Measurements from ENCODE around the gene NR3C1.

The NR3C1 gene

GRCh38 chr5:143409926-143410325 is 6.4 kb upstream of the NR3C1 start:
- no peaks in the 10 kb centered on the region for H3K9me3 ChIP-seq (ENCODE audit: control insufficient read depth, insufficient read depth, low read length)
- H3K9ac ChIP-seq (ENCODE audit: low read depth, low read length) = no peak overlapping the region; the same call in 1 of the 2 replicates
- peaks cover 6% of the 10 kb centered on the region for H3K4me1 ChIP-seq (ENCODE audit: insufficient read depth, low read length)
- no peaks in the 10 kb centered on the region for H3K36me3 ChIP-seq (ENCODE audit: insufficient read depth, low read length)

GRCh38 chr5:143406408-143406807 is 2.9 kb upstream of the NR3C1 start:
- Histone ChIP-seq H3K36me3 (ENCODE audit: insufficient read depth, low read length) (no peaks in the 10 kb centered on the region), H3K4me1 (ENCODE audit: insufficient read depth, low read length) (no peaks in the 10 kb centered on the region; the same call in 1 of the 2 replicates), H3K9ac (ENCODE audit: low read depth, low read length) (0 out of 2 replicates have a peak overlapping the region, but pooled peaks have one; percentile 89), H3K9me3 (ENCODE audit: control insufficient read depth, insufficient read depth, low read length) (no peaks in the 10 kb centered on the region)

- peak overlapping the region; percentile 89 for H3K9ac ChIP-seq (ENCODE audit: low read depth, low read length)
- no peaks in the 10 kb centered on the region for H3K36me3 ChIP-seq (ENCODE audit: insufficient read depth, low read length)
- H3K4me1 ChIP-seq (ENCODE audit: insufficient read depth, low read length) = peaks cover 4% of the 10 kb centered on the region; the same call in 1 of the 2 replicates
- no peaks in the 10 kb centered on the region for H3K9me3 ChIP-seq (ENCODE audit: control insufficient read depth, insufficient read depth, low read length)
These were observed 2.3 kb upstream of the NR3C1 start for GRCh38 chr5:143405849-143406098.

- Histone ChIP-seq H3K9me3 (ENCODE audit: control insufficient read depth, insufficient read depth, low read length) (no peaks in the 10 kb centered on the region), H3K36me3 (ENCODE audit: insufficient read depth, low read length) (no peaks in the 10 kb centered on the region), H3K9ac (ENCODE audit: low read depth, low read length) (peak overlapping the region; percentile 89), H3K4me1 (ENCODE audit: insufficient read depth, low read length) (peaks cover 9% of the 10 kb centered on the region; the same call in 1 of the 2 replicates)
These were observed 1.8 kb upstream of the NR3C1 start for GRCh38 chr5:143405063-143405848.

- Histone ChIP-seq H3K36me3 (ENCODE audit: insufficient read depth, low read length) (no peaks in the 10 kb centered on the region), H3K9ac (ENCODE audit: low read depth, low read length) (peak overlapping the region; percentile 89)
These were observed 1.1 kb upstream of the NR3C1 start for GRCh38 chr5:143404416-143405062.

GRCh38 chr5:143403334-143403592 is 223 bp downstream of the NR3C1 start:
- H3K36me3 ChIP-seq (ENCODE audit: insufficient read depth, low read length) = no peaks in the 10 kb centered on the region
- H3K4me1 ChIP-seq (ENCODE audit: insufficient read depth, low read length) = peaks cover 16% of the 10 kb centered on the region
- H3K9me3 ChIP-seq (ENCODE audit: control insufficient read depth, insufficient read depth, low read length) = no peaks in the 10 kb centered on the region
- H3K9ac ChIP-seq (ENCODE audit: low read depth, low read length) = peak overlapping the region; percentile 82

More at GRCh38 chr5:143404416-143405062, 1.1 kb upstream of the NR3C1 start:
- Histone ChIP-seq H3K9me3 (ENCODE audit: control insufficient read depth, insufficient read depth, low read length) (no peaks in the 10 kb centered on the region), H3K4me1 (ENCODE audit: insufficient read depth, low read length) (peaks cover 12% of the 10 kb centered on the region; the same call in 1 of the 2 replicates)

- peak overlapping the region; percentile 82 for H3K9ac ChIP-seq (ENCODE audit: low read depth, low read length)
- H3K36me3 ChIP-seq (ENCODE audit: insufficient read depth, low read length) = no peaks in the 10 kb centered on the region
- H3K4me1 ChIP-seq (ENCODE audit: insufficient read depth, low read length) = peaks cover 16% of the 10 kb centered on the region
- H3K9me3 ChIP-seq (ENCODE audit: control insufficient read depth, insufficient read depth, low read length) = no peaks in the 10 kb centered on the region
These were observed 743 bp downstream of the NR3C1 start for GRCh38 chr5:143402553-143403333.

- H3K9me3 ChIP-seq (ENCODE audit: control insufficient read depth, insufficient read depth, low read length) = no peaks in the 10 kb centered on the region
- peak overlapping the region; percentile 82; the same call in 1 of the 2 replicates for H3K9ac ChIP-seq (ENCODE audit: low read depth, low read length)
- H3K4me1 ChIP-seq (ENCODE audit: insufficient read depth, low read length) = peaks cover 21% of the 10 kb centered on the region
- H3K36me3 ChIP-seq (ENCODE audit: insufficient read depth, low read length) = no peaks in the 10 kb centered on the region
These were observed 1.4 kb downstream of the NR3C1 start for GRCh38 chr5:143402017-143402552.

- H3K9ac ChIP-seq (ENCODE audit: low read depth, low read length) = peak overlapping the region; percentile 82; the same call in 1 of the 2 replicates
- H3K9me3 ChIP-seq (ENCODE audit: control insufficient read depth, insufficient read depth, low read length) = no peaks in the 10 kb centered on the region
- no peaks in the 10 kb centered on the region for H3K36me3 ChIP-seq (ENCODE audit: insufficient read depth, low read length)
- H3K4me1 ChIP-seq (ENCODE audit: insufficient read depth, low read length) = peaks cover 28% of the 10 kb centered on the region
These were observed 2.1 kb downstream of the NR3C1 start for GRCh38 chr5:143401227-143402016.

GRCh38 chr5:143400541-143401226 is 2.8 kb downstream of the NR3C1 start:
- peaks cover 32% of the 10 kb centered on the region for H3K4me1 ChIP-seq (ENCODE audit: insufficient read depth, low read length)
- H3K36me3 ChIP-seq (ENCODE audit: insufficient read depth, low read length) = no peaks in the 10 kb centered on the region
- no peaks in the 10 kb centered on the region for H3K9me3 ChIP-seq (ENCODE audit: control insufficient read depth, insufficient read depth, low read length)
- H3K9ac ChIP-seq (ENCODE audit: low read depth, low read length) = no peak overlapping the region

- Histone ChIP-seq H3K36me3 (ENCODE audit: insufficient read depth, low read length) (no peaks in the 10 kb centered on the region), H3K9me3 (ENCODE audit: control insufficient read depth, insufficient read depth, low read length) (no peaks in the 10 kb centered on the region), H3K9ac (ENCODE audit: low read depth, low read length) (no peak overlapping the region), H3K4me1 (ENCODE audit: insufficient read depth, low read length) (peaks cover 38% of the 10 kb centered on the region)
These were observed 3.6 kb downstream of the NR3C1 start for GRCh38 chr5:143399616-143400540.

- Histone ChIP-seq H3K9ac (ENCODE audit: low read depth, low read length) (no peak overlapping the region), H3K36me3 (ENCODE audit: insufficient read depth, low read length) (no peaks in the 10 kb centered on the region), H3K4me1 (ENCODE audit: insufficient read depth, low read length) (peaks cover 38% of the 10 kb centered on the region), H3K9me3 (ENCODE audit: control insufficient read depth, insufficient read depth, low read length) (no peaks in the 10 kb centered on the region)
These were observed 4.8 kb downstream of the NR3C1 start for GRCh38 chr5:143398451-143399237.
